KG1 (cell line): ENCODE measurements around the gene WDR70.
"Not testable (repeated sequence)": the region's sequence is repeated elsewhere in the genome, so short reads cannot be mapped to it uniquely, and the experiment has no call there.

Source experiments
- DNase-seq: peaks from one replicate; lab custom pipeline; 2025; lab: John Stamatoyannopoulos, UW

WDR70 gene

GRCh38 chr5:37570597-37570996, 191.5 kb downstream of the WDR70 start:
- DNase-seq, result no peak

GRCh38 chr5:37571985-37572384, 192.9 kb downstream of the WDR70 start:
- no peak for DNase-seq

GRCh38 chr5:37575541-37576489, 196.7 kb downstream of the WDR70 start:
- DNase-seq, result no peak

- DNase-seq, result no peak
Observed at GRCh38 chr5:37576552-37576951, 197.4 kb downstream of the WDR70 start.

GRCh38 chr5:37578176-37578575, 199.1 kb downstream of the WDR70 start:
- DNase-seq, result no peak

GRCh38 chr5:37580106-37580505, 201.0 kb downstream of the WDR70 start:
- DNase-seq, result no peak

GRCh38 chr5:37582202-37582601, 203.1 kb downstream of the WDR70 start:
- no peak for DNase-seq

DNA sequence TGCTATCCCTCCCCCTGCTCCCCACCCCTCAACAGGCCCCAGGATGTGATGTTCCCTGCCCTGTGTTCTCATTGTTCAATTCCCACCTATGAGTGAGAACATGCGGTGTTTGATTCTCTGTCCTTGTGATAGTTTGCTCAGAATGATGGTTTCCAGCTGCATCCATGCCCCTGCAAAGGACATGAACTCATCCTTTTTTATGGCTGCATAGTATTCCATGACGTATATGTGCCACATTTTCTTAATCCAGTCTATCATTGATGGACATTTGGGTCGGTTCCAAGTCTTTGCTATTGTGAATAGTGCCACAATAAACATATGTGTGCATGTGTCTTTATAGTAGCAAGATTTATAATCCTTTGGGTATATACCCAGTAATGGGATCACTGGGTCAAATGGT, 214.2 kb downstream of the WDR70 start:
- DNase-seq, result not testable (repeated sequence)

GRCh38 chr5:37594864-37595263, 215.7 kb downstream of the WDR70 start:
- DNase-seq, result not testable (repeated sequence)

DNA sequence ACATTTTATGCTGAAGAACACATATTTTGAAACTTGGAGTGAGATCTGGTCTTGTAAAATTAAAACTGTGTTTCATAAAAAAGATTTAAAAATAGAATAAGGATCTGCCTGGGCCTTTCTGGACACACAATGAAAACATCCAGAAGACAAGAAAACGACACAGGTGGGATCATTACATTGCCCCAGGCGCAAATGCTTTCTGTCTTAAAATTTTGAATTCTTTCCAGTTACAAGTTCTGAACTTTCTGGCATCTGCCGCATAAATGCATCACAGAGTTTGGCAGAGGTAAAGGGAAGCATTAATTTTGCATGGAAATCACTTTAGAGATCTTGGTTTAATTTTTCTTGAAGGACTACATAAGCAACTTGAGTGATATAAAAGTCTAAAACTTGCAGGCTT, 219.6 kb downstream of the WDR70 start:
- DNase-seq, result no peak

- no peak for DNase-seq
Observed at GRCh38 chr5:37601163-37601562, 222.0 kb downstream of the WDR70 start.

GRCh38 chr5:37603072-37603471, 224.0 kb downstream of the WDR70 start:
- no peak for DNase-seq

DNA sequence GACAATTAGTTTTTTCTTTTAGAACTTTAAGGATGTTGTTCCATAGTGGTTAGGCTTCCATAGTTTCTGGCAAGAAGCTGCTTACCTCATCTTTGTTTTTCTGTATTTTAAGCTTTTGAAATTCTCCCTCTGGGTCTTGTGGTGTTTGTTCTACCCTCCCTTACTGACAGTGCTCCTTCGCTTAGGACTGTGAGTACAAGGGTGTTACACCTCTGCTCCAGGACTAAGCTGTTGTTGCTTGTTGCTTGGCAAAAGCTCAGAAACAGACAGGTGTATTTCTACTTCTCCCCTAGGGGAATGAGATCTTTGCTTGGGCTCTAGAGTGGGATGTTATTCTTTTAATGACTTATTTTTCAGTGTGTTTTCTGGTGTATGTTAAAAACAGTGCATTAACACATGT, 225.2 kb downstream of the WDR70 start:
- no peak for DNase-seq

GRCh38 chr5:37606148-37606547, 227.0 kb downstream of the WDR70 start:
- no peak for DNase-seq

- DNase-seq, result no peak
Observed at GRCh38 chr5:37606632-37607248, 227.6 kb downstream of the WDR70 start.

DNA sequence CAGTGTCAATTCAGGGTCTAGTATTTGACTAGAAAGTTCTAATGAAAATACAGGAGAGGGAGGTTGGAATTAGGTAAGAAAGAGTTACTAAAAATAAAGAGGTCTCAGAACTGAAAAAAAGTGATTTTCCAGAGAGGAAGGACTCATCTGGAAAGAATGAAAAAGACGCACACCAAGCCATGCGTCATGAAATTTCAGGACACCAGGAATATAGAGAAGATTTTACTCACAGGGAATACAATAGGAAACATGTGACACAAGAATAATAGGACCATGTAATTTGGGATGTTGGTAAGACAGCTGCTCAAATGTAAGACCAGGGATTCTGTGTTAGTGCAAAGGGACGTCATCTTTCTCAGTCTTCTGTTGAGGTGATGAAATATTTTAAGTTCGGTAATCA, 236.1 kb downstream of the WDR70 start:
- no peak for DNase-seq

DNA sequence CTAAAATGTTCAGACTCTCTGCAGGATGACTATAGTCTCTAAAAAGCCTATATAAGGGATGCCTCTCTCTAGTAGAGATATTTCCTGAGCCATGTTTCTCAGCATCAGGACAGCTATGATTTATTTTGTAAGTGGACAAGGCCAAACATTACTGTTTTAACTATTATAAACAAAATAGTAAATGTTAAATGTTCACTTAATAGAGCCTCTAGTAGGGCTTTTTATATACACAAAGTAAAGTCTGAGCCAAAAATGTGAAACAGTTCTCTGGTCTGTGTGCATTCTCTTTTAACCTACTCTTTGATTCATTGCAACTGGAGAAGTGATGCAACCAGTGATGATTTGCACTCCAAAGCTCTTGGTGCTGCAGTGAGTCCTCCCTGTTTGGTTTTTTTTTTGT, 240.2 kb downstream of the WDR70 start:
- no peak for DNase-seq

GRCh38 chr5:37622354-37622753, 243.2 kb downstream of the WDR70 start:
- not testable (repeated sequence) for DNase-seq

DNA sequence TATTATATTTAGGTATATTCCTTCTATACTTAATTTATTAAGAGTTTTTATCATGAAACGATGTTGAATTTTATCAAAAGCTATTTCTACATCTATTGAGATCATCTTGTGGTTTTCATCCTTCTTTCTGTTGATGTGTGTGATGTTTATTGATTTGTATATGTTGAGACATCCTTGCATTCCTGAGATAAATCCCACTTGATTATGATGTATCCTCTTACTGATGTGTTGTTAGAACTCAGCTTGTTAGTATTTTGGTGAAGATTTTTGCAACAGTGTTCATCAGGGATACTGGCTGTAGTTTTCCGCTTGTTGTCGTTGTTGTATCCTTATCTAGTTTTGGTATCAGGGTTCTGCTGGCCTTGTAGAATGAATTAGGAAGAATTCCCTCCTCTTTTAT, 247.1 kb downstream of the WDR70 start:
- no peak for DNase-seq

DNA sequence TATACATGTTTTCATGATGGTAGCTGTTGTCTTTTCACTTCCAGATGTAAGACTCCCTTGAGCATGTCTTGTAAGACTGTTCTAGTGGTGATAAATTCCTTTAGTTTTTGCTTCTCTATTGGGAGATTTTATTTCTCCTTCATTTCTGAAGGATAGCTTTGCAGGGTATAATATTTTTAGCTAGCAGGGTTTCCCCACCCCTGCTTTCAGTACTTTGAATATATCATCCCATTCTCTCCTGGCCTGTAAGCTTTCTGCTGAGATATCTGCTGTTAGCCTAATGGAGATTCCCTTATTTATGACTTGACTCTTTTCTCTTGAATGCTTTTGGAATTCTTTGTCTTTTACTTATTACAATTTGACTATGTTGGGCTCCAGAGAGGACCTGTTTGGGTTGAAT, 249.8 kb downstream of the WDR70 start:
- no peak for DNase-seq

GRCh38 chr5:37631939-37632338, 252.8 kb downstream of the WDR70 start:
- DNase-seq, result no peak

DNA sequence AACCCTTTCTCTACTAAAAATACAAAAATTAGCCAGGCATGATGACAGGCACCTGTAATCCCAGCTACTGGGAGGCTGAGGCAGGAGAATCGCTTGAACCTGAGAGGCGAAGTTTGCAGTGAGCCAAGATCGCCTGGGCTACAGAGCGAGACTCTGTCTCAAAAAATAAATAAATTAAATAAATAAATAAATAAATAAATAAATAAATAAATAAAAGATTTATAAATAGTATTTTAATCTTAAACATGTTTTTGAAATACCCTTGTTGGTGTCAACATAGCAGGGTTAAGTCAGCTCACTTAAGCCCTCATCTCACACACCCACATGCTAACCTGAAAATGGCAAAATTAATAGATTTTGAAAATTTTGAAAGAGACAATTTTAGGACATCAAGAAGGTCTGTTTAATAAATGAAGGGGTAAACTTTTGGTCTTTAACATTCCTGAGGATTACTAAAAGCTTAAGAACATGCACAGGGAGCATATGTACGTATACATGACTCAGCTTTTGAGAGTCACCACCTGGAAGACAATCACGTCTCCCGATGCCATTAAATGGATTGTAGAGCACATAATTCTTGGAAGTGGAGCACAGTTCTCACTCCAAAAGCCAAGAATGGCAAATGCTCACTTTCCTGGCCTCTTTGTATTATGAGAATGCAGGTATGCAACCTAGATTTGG, 258.2 kb downstream of the WDR70 start:
- DNase-seq, result no peak

DNA sequence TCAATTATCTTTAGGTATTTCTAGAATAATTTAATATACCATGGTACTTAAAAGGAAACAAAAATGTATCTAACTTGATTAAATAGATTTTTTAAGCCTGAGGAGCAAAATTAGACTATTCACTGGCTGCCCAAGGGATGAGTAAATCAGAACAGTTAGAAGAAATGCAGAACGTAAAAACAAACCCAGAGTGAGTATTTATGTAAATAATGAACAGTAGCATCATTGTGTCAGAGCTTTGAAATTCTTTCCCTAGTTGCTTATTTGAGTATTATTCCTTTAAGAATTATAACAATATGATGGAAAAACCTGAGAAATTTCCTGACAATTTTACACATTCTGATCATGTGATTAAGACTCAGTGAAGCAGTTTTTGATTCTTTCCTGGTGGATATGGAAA, 259.8 kb downstream of the WDR70 start:
- DNase-seq, result no peak
